GM10266 (cell line): ENCODE measurements around the gene SPAG8.

Experiments used
- DNase-seq: peaks from one replicate; pipeline ENCODE4 v3.0.0; 2012; ENCODE audit errors: extremely low spot score
- CTCF ChIP-seq: IDR thresholded peaks from 2 replicates; pipeline ENCODE4 v1.5.1; 2012; ENCODE audit warnings: mild to moderate bottlenecking, low read depth; ENCODE audit not compliant: control insufficient read depth, insufficient read depth; ENCODE audit errors: missing control alignments

The SPAG8 gene

GRCh38 chr9:35816708-35817107, 4.6 kb upstream of the SPAG8 start:
- no peak for DNase-seq
- no peak for TF ChIP-seq CTCF

- peak; percentile 96 for DNase-seq
- no peak for TF ChIP-seq CTCF
These were observed 2.9 kb upstream of the SPAG8 start, which contains the start of gene HINT2 for GRCh38 chr9:35814841-35815543. HINT2 (minus strand) TSS chr9:35815042; CDS start chr9:35814979, 63 bp downstream.

- peak; percentile 33 for TF ChIP-seq CTCF
- peak; percentile 50 for DNase-seq
These were observed 2.2 kb upstream of the SPAG8 start for GRCh38 chr9:35814106-35814840.

GRCh38 chr9:35813434-35814105, 1.5 kb upstream of the SPAG8 start:
- TF ChIP-seq CTCF = peak; percentile 31
- no peak for DNase-seq

- no peak for TF ChIP-seq CTCF
- DNase-seq = no peak
These were observed 559 bp downstream of the SPAG8 start for GRCh38 chr9:35811381-35812024.

GRCh38 chr9:35810122-35810521, 1.9 kb downstream of the SPAG8 start:
- DNase-seq = no peak
- TF ChIP-seq CTCF = no peak
